Endothelial cell of umbilical vein (primary cell): ENCODE measurements around the gene LHPP. TPM values are rescaled to one million over a fixed set of nuclear protein-coding genes. Genes with fewer than 3 reads are reported as not detected.

Experiments used
- BruUV-seq: library from RNA; stranded (reverse); fragments of 400-500 nt; replicated peaks from 2 replicates; lab custom pipeline; 2021; lab: Mats Ljungman, UMichigan
- CTCF ChIA-PET: fragments of 300-600, 350-600 bp; sonication (Branson Sonifier 250); formaldehyde crosslinking; loops from one replicate; lab custom pipeline; 2021; ENCODE audit warnings: antibody characterized with exemption, inconsistent platforms; lab: Charles Lee
- POLR2A ChIA-PET: fragments of 300-600, 350-600 bp; sonication (Branson Sonifier 250); formaldehyde crosslinking; loops from one replicate; lab custom pipeline; 2021; ENCODE audit warnings: antibody characterized with exemption, inconsistent platforms; lab: Charles Lee
- DNase-seq: peaks from one replicate; pipeline ENCODE4 v3.0.0-alpha.2; 2011; ENCODE audit warnings: low read depth, low spot score
- FAIRE-seq: peaks from 2 replicates; lab custom pipeline; 2011; peaks lifted over from hg19 to GRCh38; lab: Jason Lieb, UNC
- H2AFZ ChIP-seq: 2 replicates; pipeline ENCODE4 v1.6.0; 2012; ENCODE audit warnings: low read depth, low read length, control low read depth, inconsistent platforms
- H3K27ac ChIP-seq: 2 replicates; pipeline ENCODE4 v1.5.1; 2011; ENCODE audit warnings: low read depth, mild to moderate bottlenecking, control low read depth, low read length, moderate library complexity; ENCODE audit not compliant: insufficient read depth
- H3K27me3 ChIP-seq, 2 experiments: 2 replicates each; pipeline versions ENCODE4 v1.6.0 to v1.6.1; 2011; ENCODE audit warnings: low read length in 2 of 2, mixed read lengths in 1 of 2; ENCODE audit not compliant: control insufficient read depth in 2 of 2, insufficient read depth in 2 of 2
- H3K36me3 ChIP-seq, 2 experiments: 2 replicates in 1 of 2; 3 replicates in 1 of 2; pipeline ENCODE4 v1.5.1; 2011; ENCODE audit warnings: low read length in 2 of 2, mild to moderate bottlenecking in 1 of 2, moderate library complexity in 1 of 2; ENCODE audit not compliant: control insufficient read depth in 2 of 2, insufficient read depth in 2 of 2; ENCODE audit errors: extremely low read depth in 1 of 2
- H3K4me1 ChIP-seq: 3 replicates; pipeline ENCODE4 v1.5.1; 2011; ENCODE audit warnings: mild to moderate bottlenecking, low read length; ENCODE audit not compliant: control insufficient read depth, insufficient read depth; ENCODE audit errors: extremely low read depth
- H3K4me2 ChIP-seq: 2 replicates; pipeline ENCODE4 v1.6.1; 2011; ENCODE audit warnings: low read length, control low read depth, mixed read lengths; ENCODE audit not compliant: insufficient read depth
- H3K4me3 ChIP-seq, 3 experiments: fragments of 200-600 bp in 1 of 3; sonication (generic), shearing (Covaris generic) in 1 of 3; replicated peaks in 1 of 3; 2 replicates each; pipeline ENCODE4 v1.5.1; 2011 to 2016; ENCODE audit warnings: control low read depth in 3 of 3, low read length in 3 of 3, mild to moderate bottlenecking in 2 of 3, inconsistent platforms in 1 of 3, low read depth in 1 of 3, moderate library complexity in 1 of 3; ENCODE audit not compliant: insufficient read depth in 1 of 3
- H3K79me2 ChIP-seq: 2 replicates; pipeline ENCODE4 v1.6.0; 2012; ENCODE audit warnings: low read length, inconsistent platforms; ENCODE audit not compliant: control insufficient read depth, insufficient read depth
- H3K9ac ChIP-seq: replicated peaks from 2 replicates; pipeline ENCODE3; 2011; ENCODE audit warnings: low read length, control low read depth; ENCODE audit not compliant: insufficient read depth; ENCODE audit errors: extremely low read depth
- H3K9me1 ChIP-seq: replicated peaks from 3 replicates; pipeline ENCODE4 v1.6.0; 2011; ENCODE audit warnings: mild to moderate bottlenecking, low read length; ENCODE audit not compliant: control insufficient read depth, insufficient read depth; ENCODE audit errors: extremely low read depth
- H3K9me3 ChIP-seq: replicated peaks from 2 replicates; pipeline ENCODE4 v1.5.1; 2012; ENCODE audit warnings: low read length, inconsistent platforms; ENCODE audit not compliant: control insufficient read depth, insufficient read depth
- H4K20me1 ChIP-seq: replicated peaks from 2 replicates; pipeline ENCODE3; 2011; ENCODE audit warnings: mild to moderate bottlenecking, low read length; ENCODE audit not compliant: control insufficient read depth, insufficient read depth; ENCODE audit errors: extremely low read depth
- EZH2 ChIP-seq: IDR thresholded peaks from 2 replicates; pipeline ENCODE4 v1.6.1; 2012; ENCODE audit warnings: borderline replicate concordance, low read depth, mild to moderate bottlenecking, moderate library complexity, low read length, inconsistent platforms; ENCODE audit not compliant: severe bottlenecking
- FOS ChIP-seq: IDR thresholded peaks from 2 replicates; pipeline ENCODE4 v1.6.1; 2011; ENCODE audit warnings: mild to moderate bottlenecking, low read length, moderate library complexity, borderline replicate concordance; ENCODE audit not compliant: insufficient read depth
- GATA2 ChIP-seq: IDR thresholded peaks from 2 replicates; pipeline ENCODE4 v1.7.0; 2011; ENCODE audit warnings: low read depth, mild to moderate bottlenecking, moderate library complexity, mixed read lengths, low read length; ENCODE audit not compliant: insufficient read length, insufficient read depth
- JUN ChIP-seq: IDR thresholded peaks from 2 replicates; pipeline ENCODE4 v1.6.1; 2011; ENCODE audit warnings: borderline replicate concordance, low read depth; ENCODE audit not compliant: insufficient read length, insufficient read depth
- MYC ChIP-seq: IDR thresholded peaks from one replicate; pipeline ENCODE4 v1.6.1; 2011; ENCODE audit warnings: mild to moderate bottlenecking, low read depth, low read length
- POLR2A ChIP-seq: IDR thresholded peaks from 2 replicates; pipeline ENCODE4 v1.6.1; 2012; ENCODE audit warnings: low read depth, mild to moderate bottlenecking, control low read depth, low read length
- POLR2AphosphoS5 ChIP-seq: IDR thresholded peaks from 2 replicates; pipeline ENCODE4 v1.6.1; 2012; ENCODE audit warnings: low read depth, mild to moderate bottlenecking, control low read depth, low read length, moderate library complexity; ENCODE audit not compliant: insufficient read depth
- dilution Hi-C: fragments of 300-500 bp; cut with MboI; formaldehyde crosslinking; loops from one replicate; pipeline ENCODE4 v1.15.0; 2019; ENCODE audit warnings: low sequenced_read_pairs; ENCODE audit not compliant: extremely low pct_ligation_motif_present
- intact Hi-C: fragments of 100-400 bp; cut with micrococcal nuclease; formaldehyde crosslinking; loops from one replicate; pipeline ENCODE4 v1.10.0; 2022
- polyA plus RNA-seq, 4 experiments: library from polyadenylated mRNA; depleted of rRNA in 3 of 4; stranded (reverse) in 3 of 4; unstranded in 1 of 4; fragments of >200 nt; gene quantifications; 2 replicates each; pipeline versions ENCODE4 v1.2.1 to v1.2.3, GENCODE V29; 2011 to 2012; ENCODE audit warnings: missing spikeins in 1 of 4
- total RNA-seq: library from RNA; stranded (reverse); gene quantifications from 2 replicates; pipeline ENCODE4 v1.2.3, GENCODE V29; 2021
- TF ChIP-seq, protein P1 (sequence below), 2 donors: IDR thresholded peaks; 1 replicate in 1 of 2; 2 replicates in 1 of 2; pipeline ENCODE4 v1.5.1; 2011; ENCODE audit warnings: low read length in 2 of 2, mild to moderate bottlenecking in 2 of 2, moderate library complexity in 2 of 2, control low read depth in 1 of 2, inconsistent platforms in 1 of 2, low read depth in 1 of 2; ENCODE audit not compliant: insufficient read depth in 1 of 2; ENCODE audit errors: extremely low read depth in 1 of 2
- TF ChIP-seq, protein P2 (sequence below): IDR thresholded peaks from 2 replicates; pipeline ENCODE4 v1.6.1; 2011; ENCODE audit not compliant: insufficient read depth, insufficient read length

The LHPP gene
- total and polyA plus RNA-seq, 2 donors (not counting 3 experiments of a cell fraction or from before 2014, with no cell fraction given): 5.8 to 11.2 TPM

DNA sequence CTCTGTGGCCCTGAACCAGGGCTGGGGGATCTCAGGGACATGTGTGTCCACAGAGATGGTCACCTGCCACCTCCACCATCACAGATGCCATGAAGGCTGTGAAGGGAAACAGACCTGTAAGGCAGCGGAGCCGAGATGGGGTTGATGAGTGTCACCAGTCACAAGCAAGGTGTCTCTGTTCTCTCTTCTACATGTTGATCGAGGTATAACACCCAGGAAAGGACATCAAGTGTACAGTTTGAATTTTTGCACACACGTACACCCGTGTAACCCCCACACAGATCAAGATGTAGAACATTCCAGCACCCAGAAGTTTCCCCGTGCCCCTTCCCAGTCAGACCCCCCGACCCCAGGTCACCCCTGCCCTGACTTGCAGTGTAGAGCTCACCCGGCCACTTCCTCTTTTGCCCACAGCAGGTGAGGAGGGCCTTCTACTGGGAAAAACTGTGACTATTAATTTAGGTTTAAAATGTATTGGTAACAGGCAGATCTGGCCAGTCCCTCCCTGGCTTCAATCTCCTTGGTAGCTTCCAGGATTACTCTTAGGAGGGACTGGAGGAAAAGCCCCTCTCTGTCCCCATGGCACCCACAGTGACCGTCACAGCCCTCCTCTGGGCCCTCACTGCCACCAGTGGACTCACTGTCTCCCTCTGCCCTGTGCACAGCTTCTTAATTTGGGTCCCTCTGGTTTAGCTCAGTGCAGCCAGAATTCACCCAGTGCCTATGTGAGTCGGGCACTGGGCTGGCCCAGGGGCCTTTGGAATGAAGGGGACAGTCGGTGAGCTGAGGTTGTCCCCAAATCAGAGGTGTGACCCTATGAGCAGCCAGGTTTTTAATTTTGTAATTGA, 108.2 kb downstream of the LHPP start:
- no peaks in the 10 kb centered on the region for H3K36me3 ChIP-seq
- DNase-seq (no peak), FAIRE-seq (no peak)
- no peak overlapping the region for H3K4me3 ChIP-seq
- intact Hi-C loops (no loop called here), dilution Hi-C loops (no loop called here)
- TF ChIP-seq FOS (no peak), POLR2AphosphoS5 (no peak), JUN (no peak), POLR2A (no peak), GATA2 (no peak), MYC (no peak), EZH2 (no peak)
- TF ChIP-seq, protein P1, sequence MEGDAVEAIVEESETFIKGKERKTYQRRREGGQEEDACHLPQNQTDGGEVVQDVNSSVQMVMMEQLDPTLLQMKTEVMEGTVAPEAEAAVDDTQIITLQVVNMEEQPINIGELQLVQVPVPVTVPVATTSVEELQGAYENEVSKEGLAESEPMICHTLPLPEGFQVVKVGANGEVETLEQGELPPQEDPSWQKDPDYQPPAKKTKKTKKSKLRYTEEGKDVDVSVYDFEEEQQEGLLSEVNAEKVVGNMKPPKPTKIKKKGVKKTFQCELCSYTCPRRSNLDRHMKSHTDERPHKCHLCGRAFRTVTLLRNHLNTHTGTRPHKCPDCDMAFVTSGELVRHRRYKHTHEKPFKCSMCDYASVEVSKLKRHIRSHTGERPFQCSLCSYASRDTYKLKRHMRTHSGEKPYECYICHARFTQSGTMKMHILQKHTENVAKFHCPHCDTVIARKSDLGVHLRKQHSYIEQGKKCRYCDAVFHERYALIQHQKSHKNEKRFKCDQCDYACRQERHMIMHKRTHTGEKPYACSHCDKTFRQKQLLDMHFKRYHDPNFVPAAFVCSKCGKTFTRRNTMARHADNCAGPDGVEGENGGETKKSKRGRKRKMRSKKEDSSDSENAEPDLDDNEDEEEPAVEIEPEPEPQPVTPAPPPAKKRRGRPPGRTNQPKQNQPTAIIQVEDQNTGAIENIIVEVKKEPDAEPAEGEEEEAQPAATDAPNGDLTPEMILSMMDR (IDR thresholded peaks at IDR 0.05; ENCODE audit: extremely low read depth in 1 of 2, insufficient read depth in 1 of 2, low read depth in 1 of 2, low read length in 2 of 2): no peak
- TF ChIP-seq, protein P2, sequence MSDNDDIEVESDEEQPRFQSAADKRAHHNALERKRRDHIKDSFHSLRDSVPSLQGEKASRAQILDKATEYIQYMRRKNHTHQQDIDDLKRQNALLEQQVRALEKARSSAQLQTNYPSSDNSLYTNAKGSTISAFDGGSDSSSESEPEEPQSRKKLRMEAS: no peak
- no peaks in the 10 kb centered on the region for H3K79me2 ChIP-seq
- ChIA-PET CTCF (no interaction called here), POLR2A (no interaction called here)
- H3K27me3 ChIP-seq: no peaks in the 10 kb centered on the region
- no peaks in the 10 kb centered on the region for H3K9me1 ChIP-seq
- no peak overlapping the region for H3K4me2 ChIP-seq
- no TSS peak for BruUV-seq
- no peak overlapping the region for H3K9ac ChIP-seq
- H3K27ac ChIP-seq: no peak overlapping the region
- no peaks in the 10 kb centered on the region for H4K20me1 ChIP-seq
- no peaks in the 10 kb centered on the region for H3K9me3 ChIP-seq
- no peak overlapping the region for H2AFZ ChIP-seq
- H3K4me1 ChIP-seq: no peaks in the 10 kb centered on the region
